ENCODE measurements around the gene ZNF414. TPM values are rescaled to one million over a fixed set of nuclear protein-coding genes. Genes with fewer than 3 reads are reported as not detected.
"Not testable (repeated sequence)": the region's sequence is repeated elsewhere in the genome, so short reads cannot be mapped to it uniquely, and the experiment has no call there.

ZNF414 gene
- total RNA-seq, 2 experiments from 2014 or later, result 19.7 to 24.6 TPM

- Mint-ChIP-seq H3K9me3 (no peaks in the 10 kb centered on the region), H3K36me3 (peaks cover 3% of the 10 kb centered on the region), H3K4me1 (ENCODE audit: low read depth) (peaks cover 49% of the 10 kb centered on the region), H3K27ac (peak overlapping the region; percentile 99), H3K27me3 (no peaks in the 10 kb centered on the region), H3K4me3 (peak overlapping the region; percentile 92)
- peak; percentile 79 for DNase-seq
- ChIA-PET POLR2A (interaction anchor here (1.0 to 2.9 kb wide), 4 partner anchors 54 to 71 kb away, joined by 3 to 23 read pairs (median 4); partner anchors contain the start of gene MYO1F), CTCF (interaction anchor here (1.8 to 7.0 kb wide), 3 partner anchors 9 to 64 kb away, joined by 5 to 93 read pairs (median 13); partner anchors contain the start of gene MYO1F)
- intact Hi-C loops (cut with micrococcal nuclease), result loop anchor here (1.0 to 2.0 kb wide), 3 partner anchors 54 to 71 kb away; partner anchors contain the start of gene HNRNPM
Measured at GRCh38 chr19:8515317-8515716, 1.4 kb upstream of the ZNF414 start.

DNA sequence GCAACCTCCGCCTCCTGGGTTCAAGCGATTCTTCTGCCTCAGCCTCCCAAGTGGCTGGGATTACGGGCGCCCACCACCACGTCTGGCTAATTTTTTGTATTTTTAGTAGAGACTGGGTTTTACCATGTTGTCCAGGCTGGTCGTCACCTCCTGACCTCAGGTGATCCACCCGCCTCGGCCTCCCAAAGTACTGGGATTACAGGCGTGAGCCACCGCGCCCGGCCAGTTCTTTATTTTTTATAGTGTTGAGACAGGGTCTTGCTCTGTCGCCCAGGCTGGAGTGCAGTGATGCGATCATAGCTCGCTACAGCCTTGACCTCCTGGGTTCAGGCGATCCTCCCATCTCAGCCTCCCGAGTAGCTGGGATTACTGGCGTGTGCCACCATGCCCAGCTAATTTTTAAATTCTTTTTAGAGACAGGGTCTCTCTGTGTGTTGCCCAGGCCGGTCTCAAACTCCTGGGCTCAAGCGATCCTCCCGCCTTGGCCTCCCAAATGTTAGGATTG lies 590 bp upstream of the ZNF414 start:
- peak; percentile 25 for DNase-seq
- peak overlapping the region; percentile 99 for H3K27ac Mint-ChIP-seq
- not testable (repeated sequence) for H3K36me3 Mint-ChIP-seq, H3K27me3 Mint-ChIP-seq, H3K9me3 Mint-ChIP-seq
- intact Hi-C loops (cut with micrococcal nuclease), result loop anchor here (1.0 to 2.0 kb wide), 3 partner anchors 55 to 70 kb away; partner anchors contain the start of gene HNRNPM
- POLR2A ChIA-PET, result interaction anchor here (1.0 to 2.9 kb wide), 12 partner anchors 16 to 193 kb away, joined by 3 to 23 read pairs (median 6); partner anchors contain the start of genes HNRNPM, MARCHF2, MYO1F and NDUFA7
- H3K4me1 Mint-ChIP-seq (ENCODE audit: low read depth), result peaks cover 49% of the 10 kb centered on the region
- CTCF ChIA-PET, result interaction anchor here (0.8 to 7.0 kb wide), 9 partner anchors 9 to 180 kb away, joined by 3 to 93 read pairs (median 7); partner anchors contain the start of genes MARCHF2 and MYO1F
- peak overlapping the region; percentile 92 for H3K4me3 Mint-ChIP-seq

DNA sequence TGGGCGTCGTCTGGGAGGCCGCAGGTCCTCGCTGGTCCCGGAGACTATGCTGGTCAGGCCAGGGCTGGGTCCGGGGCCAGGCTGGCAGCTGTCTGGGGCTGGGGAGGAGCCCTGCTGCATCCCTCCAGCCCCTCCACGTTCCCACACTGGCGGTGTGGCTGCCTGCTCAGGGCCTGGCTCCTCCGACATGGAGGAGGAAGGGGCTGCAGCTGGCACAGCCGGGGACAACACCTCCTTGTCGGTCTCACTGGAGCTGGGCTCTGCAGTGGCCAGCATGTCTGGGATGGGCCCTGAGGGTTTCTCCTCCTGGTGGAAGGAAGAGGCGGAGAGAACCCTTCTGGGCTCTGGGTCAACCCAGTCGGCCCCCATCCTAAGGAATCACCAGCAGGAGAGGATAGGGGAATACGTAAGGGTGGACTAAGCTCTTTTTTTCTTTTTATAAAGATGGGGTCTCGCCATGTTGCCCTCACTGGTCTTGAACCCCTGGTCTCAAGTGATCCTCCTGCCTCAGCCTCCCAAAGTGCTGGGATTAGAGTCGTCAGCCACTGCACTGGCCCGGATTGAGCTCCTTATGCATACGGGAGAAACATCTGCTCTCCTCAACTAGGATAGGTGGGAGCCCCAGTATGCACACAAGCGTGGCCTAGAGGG lies 806 bp downstream of the ZNF414 start:
- intact Hi-C loops (cut with micrococcal nuclease), result loop anchor here (1.0 to 2.0 kb wide), 3 partner anchors 26 to 123 kb away; partner anchors contain the start of genes MARCHF2 and RAB11B
- Mint-ChIP-seq H3K36me3 (peaks cover 3% of the 10 kb centered on the region), H3K4me1 (ENCODE audit: low read depth) (peaks cover 43% of the 10 kb centered on the region), H3K9me3 (no peaks in the 10 kb centered on the region), H3K4me3 (peak overlapping the region; percentile 92), H3K27ac (peak overlapping the region; percentile 99), H3K27me3 (no peaks in the 10 kb centered on the region)
- ChIA-PET POLR2A (interaction anchor here (1.2 to 2.9 kb wide), 11 partner anchors 18 to 192 kb away, joined by 3 to 23 read pairs (median 7); partner anchors contain the start of genes HNRNPM, MARCHF2, MYO1F and NDUFA7), CTCF (interaction anchor here (1.2 to 7.0 kb wide), 8 partner anchors 8 to 178 kb away, joined by 3 to 93 read pairs (median 7); partner anchors contain the start of genes MARCHF2 and MYO1F)
- DNase-seq, result no peak

DNA sequence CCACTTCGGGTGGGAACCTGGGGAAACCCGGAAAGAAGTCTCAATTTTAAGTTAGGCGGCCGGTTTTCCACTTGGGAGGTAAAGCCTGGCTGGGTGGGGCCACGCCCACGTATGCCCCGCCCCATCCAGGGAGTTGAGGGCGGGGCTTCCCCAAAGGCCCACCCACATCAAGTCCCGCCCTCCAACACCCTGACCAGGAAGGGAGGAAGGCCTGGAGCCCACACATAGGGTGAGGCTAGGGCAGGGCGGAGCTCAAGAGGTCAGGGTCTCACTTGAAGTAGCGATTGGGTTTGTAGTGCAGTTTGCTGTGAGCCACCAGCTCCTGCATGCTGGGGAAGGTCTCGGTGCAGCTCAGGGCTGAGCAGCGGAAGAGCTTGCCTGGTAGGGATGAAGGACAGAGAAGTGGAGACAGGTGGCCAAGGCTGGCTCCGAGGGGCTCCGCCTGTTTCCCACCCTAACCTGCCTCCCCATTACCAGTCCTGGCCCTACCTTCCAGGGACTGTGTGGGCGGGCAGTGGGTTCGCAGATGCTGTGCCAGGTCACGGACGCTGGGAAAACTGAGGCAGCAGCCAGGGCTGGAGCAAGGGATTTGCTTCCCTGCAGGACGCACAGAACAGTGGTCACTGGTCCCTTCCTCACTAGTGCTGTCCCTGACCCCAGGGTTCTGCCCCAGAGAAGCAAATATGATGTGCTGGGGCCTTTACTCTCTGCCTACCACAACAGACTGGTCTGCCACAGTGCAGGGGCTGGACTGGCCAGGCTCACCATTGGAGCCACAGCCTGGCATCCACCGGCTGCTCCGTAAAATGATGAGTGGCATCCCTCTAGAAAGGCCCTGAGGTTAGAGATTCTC lies 1.6 kb downstream of the ZNF414 start:
- H3K27me3 Mint-ChIP-seq, result no peaks in the 10 kb centered on the region
- peak overlapping the region; percentile 84 for H3K27ac Mint-ChIP-seq
- peak; percentile 35 for DNase-seq
- intact Hi-C loops (cut with micrococcal nuclease), result loop anchor here (2.0 kb wide), 1 partner anchor 100 kb away; the partner anchor contains the start of gene MARCHF2
- peaks cover 3% of the 10 kb centered on the region for H3K36me3 Mint-ChIP-seq
- H3K4me1 Mint-ChIP-seq (ENCODE audit: low read depth), result peaks cover 35% of the 10 kb centered on the region
- peak overlapping the region; percentile 62 for H3K4me3 Mint-ChIP-seq
- POLR2A ChIA-PET, result interaction anchor here (1.7 to 2.9 kb wide), 6 partner anchors 25 to 98 kb away, joined by 6 to 23 read pairs (median 8); partner anchors contain the start of genes HNRNPM, MARCHF2 and MYO1F
- no peaks in the 10 kb centered on the region for H3K9me3 Mint-ChIP-seq
- CTCF ChIA-PET, result interaction anchor here (0.6 to 7.0 kb wide), 4 partner anchors 25 to 99 kb away, joined by 3 to 93 read pairs (median 10); partner anchors contain the start of genes MARCHF2 and MYO1F

DNA sequence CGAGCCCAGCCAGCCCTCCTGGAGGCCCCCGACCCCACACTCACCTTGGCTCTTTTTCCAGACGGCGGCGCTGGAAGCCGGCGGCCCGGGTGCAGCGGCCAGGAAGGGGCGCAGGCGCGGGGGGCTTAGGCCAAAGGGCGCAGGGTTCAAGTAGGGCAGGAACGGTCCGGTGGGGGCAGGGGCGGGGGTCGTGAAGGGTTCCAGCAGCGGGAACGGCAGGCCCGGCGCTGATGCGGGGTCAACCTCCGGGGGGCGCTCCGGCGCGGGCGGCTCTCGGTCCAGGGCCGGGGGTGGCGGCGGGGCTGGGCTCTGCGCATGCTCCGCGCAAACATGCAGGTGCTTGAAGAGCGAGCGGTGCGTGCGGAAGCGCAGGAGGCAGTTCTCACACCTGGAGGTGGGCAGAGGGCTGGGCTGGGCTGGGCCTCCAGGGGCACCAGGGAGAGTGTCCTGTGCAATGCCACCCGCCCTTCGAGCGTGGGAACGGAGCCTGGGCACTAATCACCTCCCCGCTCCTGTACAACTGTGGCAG lies 2.3 kb downstream of the ZNF414 start:
- CTCF ChIA-PET, result interaction anchor here (0.6 kb wide), 1 partner anchor 70 kb away, joined by 3 read pairs; no protein-coding TSS in a partner anchor
- Mint-ChIP-seq H3K36me3 (peaks cover 3% of the 10 kb centered on the region), H3K4me3 (no peak overlapping the region), H3K4me1 (ENCODE audit: low read depth) (peaks cover 32% of the 10 kb centered on the region), H3K9me3 (no peaks in the 10 kb centered on the region), H3K27me3 (no peaks in the 10 kb centered on the region), H3K27ac (no peak overlapping the region)
- intact Hi-C loops (cut with micrococcal nuclease), result loop anchor here (2.0 kb wide), 1 partner anchor 99 kb away; the partner anchor contains the start of gene MARCHF2
- POLR2A ChIA-PET, result no interaction called here
- no peak for DNase-seq

GRCh38 chr19:8510589-8511115 lies 3.3 kb downstream of the ZNF414 start:
- DNase-seq, result no peak
- POLR2A ChIA-PET, result no interaction called here
- CTCF ChIA-PET, result no interaction called here
- H3K4me3 Mint-ChIP-seq, result no peak overlapping the region
- no peaks in the 10 kb centered on the region for H3K9me3 Mint-ChIP-seq
- intact Hi-C loops (cut with micrococcal nuclease), result no loop called here
- H3K27me3 Mint-ChIP-seq, result no peaks in the 10 kb centered on the region
- peaks cover 3% of the 10 kb centered on the region for H3K36me3 Mint-ChIP-seq
- H3K4me1 Mint-ChIP-seq (ENCODE audit: low read depth), result peaks cover 29% of the 10 kb centered on the region
- H3K27ac Mint-ChIP-seq, result no peak overlapping the region

- DNase-seq, result no peak
- intact Hi-C loops (cut with micrococcal nuclease), result loop anchor here (2.0 kb wide), 1 partner anchor 152 kb away; no protein-coding TSS in a partner anchor
- Mint-ChIP-seq H3K9me3 (no peaks in the 10 kb centered on the region), H3K27me3 (no peaks in the 10 kb centered on the region), H3K27ac (peak overlapping the region; percentile 30), H3K36me3 (no peaks in the 10 kb centered on the region), H3K4me1 (ENCODE audit: low read depth) (peaks cover 7% of the 10 kb centered on the region), H3K4me3 (peak overlapping the region; percentile 79)
- POLR2A ChIA-PET, result interaction anchor here (1.1 to 2.4 kb wide), 3 partner anchors 7 to 93 kb away, joined by 3 to 7 read pairs (median 3); partner anchors contain the start of genes MARCHF2 and ZNF414
- CTCF ChIA-PET, result interaction anchor here (1.3 to 4.3 kb wide), 9 partner anchors 10 to 153 kb away, joined by 4 to 27 read pairs (median 13); partner anchors contain the start of gene MARCHF2
Measured at GRCh38 chr19:8506402-8506957, 7.5 kb downstream of the ZNF414 start.

DNA sequence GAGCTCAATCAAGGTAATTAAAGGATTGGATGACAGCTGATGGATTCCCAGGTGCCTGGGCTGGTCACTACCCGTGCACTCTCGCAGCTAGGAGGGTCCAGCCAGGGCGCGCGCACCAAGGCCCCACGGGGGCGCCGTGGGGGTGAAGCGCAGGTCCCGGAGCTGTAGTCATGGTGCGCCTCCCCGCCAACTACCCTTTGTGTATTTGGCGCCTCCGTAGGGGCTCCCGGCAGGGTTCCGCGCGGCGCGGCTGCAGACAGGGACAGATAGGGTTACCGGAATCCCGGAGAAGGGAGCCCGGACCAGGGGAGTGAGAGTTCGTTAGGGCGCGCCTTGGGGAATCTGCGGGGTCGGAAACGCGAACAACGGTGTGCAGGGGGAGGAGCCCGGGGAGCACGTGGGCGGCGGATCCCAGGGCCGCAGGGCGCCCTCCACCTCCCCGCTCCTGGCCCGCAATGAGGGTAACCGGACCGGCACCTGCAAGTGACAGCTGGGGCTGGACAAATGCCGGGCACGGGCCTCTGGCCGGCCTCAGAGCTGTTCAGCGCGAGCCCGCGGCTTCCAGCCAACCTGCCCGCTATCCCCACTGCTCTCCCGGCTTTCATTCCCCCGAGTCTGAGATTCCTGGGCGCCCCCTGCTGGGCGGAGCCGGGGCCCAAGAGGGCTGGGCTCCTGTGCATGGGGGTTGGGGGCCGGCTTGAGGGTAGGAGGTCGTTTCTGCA lies 8.1 kb downstream of the ZNF414 start:
- Mint-ChIP-seq H3K36me3 (no peaks in the 10 kb centered on the region), H3K9me3 (no peaks in the 10 kb centered on the region), H3K27ac (peak overlapping the region; percentile 30), H3K27me3 (no peaks in the 10 kb centered on the region), H3K4me3 (peak overlapping the region; percentile 79), H3K4me1 (ENCODE audit: low read depth) (peaks cover 7% of the 10 kb centered on the region)
- peak; percentile 81 for DNase-seq
- POLR2A ChIA-PET, result interaction anchor here (1.1 to 2.4 kb wide), 4 partner anchors 8 to 93 kb away, joined by 3 to 7 read pairs (median 4); partner anchors contain the start of genes HNRNPM, MARCHF2 and ZNF414
- intact Hi-C loops (cut with micrococcal nuclease), result loop anchor here (2.0 kb wide), 1 partner anchor 151 kb away; no protein-coding TSS in a partner anchor
- CTCF ChIA-PET, result interaction anchor here (0.6 to 4.3 kb wide), 16 partner anchors 8 to 302 kb away, joined by 3 to 27 read pairs (median 6); partner anchors contain the start of genes MARCHF2 and ZNF414

GRCh38 chr19:8504919-8505318 lies 9.0 kb downstream of the ZNF414 start:
- intact Hi-C loops (cut with micrococcal nuclease), result no loop called here
- Mint-ChIP-seq H3K4me1 (ENCODE audit: low read depth) (peaks cover 12% of the 10 kb centered on the region), H3K36me3 (no peaks in the 10 kb centered on the region), H3K9me3 (no peaks in the 10 kb centered on the region), H3K27ac (no peak overlapping the region), H3K4me3 (peak overlapping the region; percentile 43), H3K27me3 (no peaks in the 10 kb centered on the region)
- no peak for DNase-seq
- POLR2A ChIA-PET, result interaction anchor here (1.1 to 2.4 kb wide), 2 partner anchors 60 to 92 kb away, joined by 4 to 7 read pairs; partner anchors contain the start of genes HNRNPM and MARCHF2
- CTCF ChIA-PET, result interaction anchor here (0.6 to 4.3 kb wide), 16 partner anchors 9 to 151 kb away, joined by 3 to 27 read pairs (median 5); partner anchors contain the start of genes MARCHF2 and ZNF414

- CTCF ChIA-PET, result interaction anchor here (0.7 to 4.3 kb wide), 5 partner anchors 12 to 1263 kb away, joined by 3 to 24 read pairs (median 4); partner anchors contain the start of gene MARCHF2
- Mint-ChIP-seq H3K9me3 (no peaks in the 10 kb centered on the region), H3K4me3 (no peak overlapping the region), H3K27me3 (no peaks in the 10 kb centered on the region), H3K27ac (no peak overlapping the region), H3K4me1 (ENCODE audit: low read depth) (peaks cover 12% of the 10 kb centered on the region), H3K36me3 (no peaks in the 10 kb centered on the region)
- no peak for DNase-seq
- POLR2A ChIA-PET, result no interaction called here
- intact Hi-C loops (cut with micrococcal nuclease), result no loop called here
Measured at GRCh38 chr19:8504171-8504570, 9.8 kb downstream of the ZNF414 start.

Measured in activated CD4-positive, alpha-beta memory T cell treated with anti-CD3 and anti-CD28 coated beads for 36 hours (primary cell).